Measurements from ENCODE around the gene STK24.

- TF ChIP-seq CTCF (conservative IDR thresholded peaks at IDR 0.05 in 1 of 2, IDR thresholded peaks at IDR 0.05 in 1 of 2; ENCODE audit: low read depth in 1 of 2, low read length in 2 of 2): no peak
- no peak for TF ChIP-seq EZH2 (IDR thresholded peaks at IDR 0.05; ENCODE audit: low read length, missing control alignments)
Measured at GRCh38 chr13:98543378-98544103, 33.4 kb downstream of the STK24 start.
